ENCODE results near the gene TARS2.

TARS2 gene

DNA sequence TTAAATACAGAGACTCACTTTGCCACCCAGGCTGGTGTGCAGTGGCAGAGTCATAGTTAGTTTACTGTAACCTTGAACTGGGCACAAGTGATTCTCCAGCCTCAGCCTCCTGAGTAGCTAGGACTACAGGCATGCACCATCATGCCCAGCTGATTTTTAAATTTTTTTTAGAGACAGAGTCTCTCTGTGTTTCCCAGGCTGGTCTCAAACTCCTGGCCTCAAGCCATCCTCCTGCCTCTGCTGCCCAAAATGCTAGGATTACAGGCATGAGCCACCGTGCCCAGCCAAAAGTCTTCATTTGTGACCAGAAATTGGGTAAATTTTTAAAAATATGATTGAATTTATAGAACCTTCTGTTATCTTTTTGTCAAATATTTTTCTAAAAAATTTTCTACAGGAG, 17.9 kb upstream of the TARS2 start:
- no peak overlapping the region for H3K4me3 ChIP-seq (replicated peaks in 1 of 2; ENCODE audit: low read depth in 2 of 2, low read length in 2 of 2)
- no peak for DNase-seq (ENCODE audit: low read depth in 2 of 2)
- TF ChIP-seq CTCF (IDR thresholded peaks at IDR 0.05; ENCODE audit: low read depth, low read length) = no peak

DNA sequence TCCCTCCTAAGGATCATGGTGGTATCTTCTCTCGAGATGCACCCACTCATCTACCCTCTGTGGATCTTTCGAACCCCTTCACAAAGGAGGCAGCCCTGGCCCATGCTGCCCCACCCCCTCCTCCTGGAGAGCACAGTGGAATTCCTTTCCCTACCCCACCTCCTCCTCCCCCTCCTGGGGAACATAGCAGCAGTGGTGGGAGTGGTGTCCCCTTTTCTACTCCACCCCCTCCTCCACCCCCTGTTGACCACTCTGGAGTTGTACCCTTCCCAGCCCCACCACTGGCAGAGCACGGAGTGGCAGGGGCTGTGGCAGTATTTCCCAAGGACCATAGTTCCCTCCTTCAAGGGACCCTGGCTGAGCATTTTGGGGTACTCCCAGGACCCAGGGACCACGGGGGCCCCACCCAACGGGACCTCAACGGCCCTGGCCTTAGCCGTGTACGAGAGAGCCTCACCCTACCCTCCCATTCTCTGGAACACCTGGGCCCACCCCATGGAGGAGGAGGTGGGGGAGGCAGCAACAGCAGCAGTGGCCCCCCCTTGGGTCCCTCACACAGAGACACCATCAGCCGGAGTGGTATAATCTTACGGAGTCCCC, 14.5 kb upstream of the TARS2 start:
- DNase-seq (ENCODE audit: low read depth in 2 of 2) = no peak
- TF ChIP-seq CTCF (IDR thresholded peaks at IDR 0.05; ENCODE audit: low read depth, low read length) = no peak
- H3K4me3 ChIP-seq (replicated peaks in 1 of 2; ENCODE audit: low read depth in 2 of 2, low read length in 2 of 2) = no peak overlapping the region

GRCh38 chr1:150473659-150474058, 13.6 kb upstream of the TARS2 start:
- no peak overlapping the region for H3K4me3 ChIP-seq (replicated peaks in 1 of 2; ENCODE audit: low read depth in 2 of 2, low read length in 2 of 2)
- DNase-seq (ENCODE audit: low read depth in 2 of 2) = no peak
- TF ChIP-seq CTCF (IDR thresholded peaks at IDR 0.05; ENCODE audit: low read depth, low read length) = no peak

GRCh38 chr1:150474869-150475268, 12.3 kb upstream of the TARS2 start:
- no peak overlapping the region for H3K4me3 ChIP-seq (replicated peaks in 1 of 2; ENCODE audit: low read depth in 2 of 2, low read length in 2 of 2)
- no peak for DNase-seq (ENCODE audit: low read depth in 2 of 2)
- TF ChIP-seq CTCF (IDR thresholded peaks at IDR 0.05; ENCODE audit: low read depth, low read length) = no peak

- H3K4me3 ChIP-seq (replicated peaks in 1 of 2; ENCODE audit: low read depth in 2 of 2, low read length in 2 of 2) = no peak overlapping the region
- no peak for TF ChIP-seq CTCF (IDR thresholded peaks at IDR 0.05; ENCODE audit: low read depth, low read length)
- DNase-seq (ENCODE audit: low read depth in 2 of 2) = no peak
These were observed 10.5 kb upstream of the TARS2 start for GRCh38 chr1:150476754-150477153.

DNA sequence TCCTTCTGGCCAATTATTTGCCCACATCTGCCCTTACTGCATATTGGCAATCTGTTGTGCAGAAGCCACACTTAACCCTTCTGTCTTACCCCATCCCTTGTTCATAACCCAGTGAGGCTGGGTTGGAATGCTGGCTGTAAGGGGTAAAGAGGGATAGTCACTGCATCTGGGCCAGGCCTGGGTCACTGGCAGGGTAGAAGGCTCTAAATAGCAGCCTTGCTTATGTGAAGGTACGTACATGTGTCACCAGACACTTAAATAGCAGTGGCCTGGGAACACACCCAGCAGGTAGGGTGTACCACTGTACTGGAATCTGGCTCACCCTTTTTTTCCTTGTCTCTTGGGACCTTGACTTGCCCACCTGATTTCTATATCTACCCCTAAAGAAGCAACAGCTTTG, 9.9 kb upstream of the TARS2 start:
- no peak overlapping the region for H3K4me3 ChIP-seq (replicated peaks in 1 of 2; ENCODE audit: low read depth in 2 of 2, low read length in 2 of 2)
- DNase-seq (ENCODE audit: low read depth in 2 of 2) = peak in 1 of 2 donors; percentile 10

More for the DNA sequence above, 9.9 kb upstream of the TARS2 start:
- no peak for TF ChIP-seq CTCF (IDR thresholded peaks at IDR 0.05; ENCODE audit: low read depth, low read length)
